Measurements from ENCODE around the gene ZNF418. TPM values are rescaled to one million over a fixed set of nuclear protein-coding genes. Genes with fewer than 3 reads are reported as not detected.
"Not testable (repeated sequence)": the region's sequence is repeated elsewhere in the genome, so short reads cannot be mapped to it uniquely, and the experiment has no call there.

The ZNF418 gene
- polyA plus RNA-seq, 1 donor: 32.8 TPM

GRCh38 chr19:57890706-57891105 is 44.5 kb downstream of the ZNF418 start:
- DNase-seq: not testable (repeated sequence)

- DNase-seq: peak; percentile 87
These were observed 46.5 kb downstream of the ZNF418 start, which contains the start of gene ZNF814 for GRCh38 chr19:57888560-57889231. Gene ZNF814, minus strand, starts transcription at chr19:57889037. Its CDS starts 235 bp downstream, at chr19:57888802.

DNA sequence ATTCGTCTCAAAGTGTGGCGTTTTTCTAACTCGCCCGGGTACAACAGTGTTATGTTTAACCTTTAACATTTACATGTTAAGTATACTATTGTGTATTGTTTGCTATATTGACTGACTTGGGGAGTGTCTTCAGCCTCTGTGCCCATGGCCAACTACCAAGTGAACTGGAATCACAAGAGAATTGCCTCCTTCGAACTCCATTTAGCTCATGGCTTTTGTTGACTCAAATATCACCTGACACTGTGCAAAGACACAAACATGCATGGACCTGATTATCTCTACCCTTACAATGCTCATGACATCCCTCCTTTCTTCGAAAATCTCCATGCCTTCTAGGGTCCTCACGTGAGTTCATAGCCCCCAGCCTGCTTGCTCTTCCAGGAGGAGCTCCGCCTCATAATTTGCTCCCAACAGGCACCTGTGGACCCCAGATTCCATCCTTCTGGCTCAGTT is 47.1 kb downstream of the ZNF418 start:
- peak; percentile 14 for DNase-seq

- DNase-seq: peak; percentile 53
These were observed 47.8 kb downstream of the ZNF418 start for GRCh38 chr19:57887195-57887941.

DNA sequence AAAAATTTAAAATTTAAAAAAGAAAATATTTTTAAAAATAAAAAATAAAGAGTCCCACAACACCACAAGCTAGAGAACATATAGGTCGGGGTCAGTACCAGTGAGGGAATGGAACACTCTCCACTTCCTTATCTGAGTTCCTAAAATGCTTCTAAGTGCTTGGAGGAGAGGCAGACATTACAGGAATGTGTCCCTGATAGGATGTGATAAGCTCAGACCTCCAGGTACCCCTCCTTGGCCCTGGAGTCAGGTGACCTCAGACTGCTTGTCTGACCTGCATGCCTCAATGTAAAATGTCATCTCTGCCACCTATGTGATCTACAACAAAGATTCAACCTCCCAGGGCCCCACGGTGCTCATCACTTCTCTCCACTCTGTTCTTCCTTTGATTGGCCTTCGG is 49.2 kb downstream of the ZNF418 start:
- no peak for DNase-seq

DNA sequence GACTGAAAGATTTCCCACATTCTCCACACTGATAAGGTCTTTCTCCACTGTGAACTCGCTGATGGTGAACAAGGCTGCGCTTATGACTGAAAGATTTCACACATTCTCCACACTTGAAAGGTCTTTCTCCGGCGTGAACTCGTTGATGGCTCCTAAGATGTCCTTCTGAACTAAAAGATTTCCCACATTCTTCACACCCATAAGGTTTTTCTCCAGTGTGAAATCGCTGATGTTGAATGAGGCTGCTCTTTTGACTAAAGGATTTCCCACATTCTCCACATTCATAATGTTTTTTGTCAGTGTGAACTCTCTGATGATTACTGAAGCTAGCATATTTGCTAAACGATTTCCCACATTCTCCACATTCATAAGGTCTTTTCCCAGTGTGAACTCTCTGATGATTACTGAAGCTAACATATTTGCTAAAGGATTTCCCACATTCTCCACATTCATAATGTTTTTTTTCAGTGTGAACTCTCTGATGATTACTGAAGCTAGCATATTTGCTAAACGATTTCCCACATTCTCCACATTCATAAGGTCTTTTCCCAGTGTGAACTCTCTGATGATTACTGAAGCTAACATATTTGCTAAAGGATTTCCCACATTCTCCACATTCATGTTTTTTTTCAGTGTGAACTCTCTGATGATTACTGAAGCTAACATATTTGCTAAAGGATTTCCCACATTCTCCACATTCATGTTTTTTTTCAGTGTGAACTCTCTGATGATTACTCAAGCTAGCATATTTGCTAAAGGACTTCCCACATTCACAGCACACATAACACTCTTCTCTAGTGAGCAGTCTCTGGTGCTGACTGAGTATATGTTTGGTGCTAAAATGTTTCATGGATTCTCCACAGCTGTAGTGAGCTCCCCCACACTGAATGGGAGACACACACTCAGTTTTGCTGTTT is 61.1 kb downstream of the ZNF418 start:
- DNase-seq: not testable (repeated sequence)

- no peak for DNase-seq
These were observed 62.8 kb downstream of the ZNF418 start for GRCh38 chr19:57872450-57872849.

Other genes starting within 250 kb of the ZNF418 start
- 42.4 TPM for gene ZNF154, start 226.2 kb downstream of the ZNF418 start, polyA plus RNA-seq (ENCODE audit: insufficient read length)
- gene ZNF671, start 207.8 kb downstream of the ZNF418 start, polyA plus RNA-seq (ENCODE audit: insufficient read length): 24.4 TPM
- 46.8 TPM for gene ZNF776, start 188.6 kb downstream of the ZNF418 start, polyA plus RNA-seq (ENCODE audit: insufficient read length)
- gene ZNF586, start 165.7 kb downstream of the ZNF418 start, polyA plus RNA-seq (ENCODE audit: insufficient read length): 33.8 TPM
- 29.7 TPM for gene ZNF552, start 120.5 kb downstream of the ZNF418 start, polyA plus RNA-seq (ENCODE audit: insufficient read length)
- gene ZNF587B, start 105.1 kb downstream of the ZNF418 start, polyA plus RNA-seq (ENCODE audit: insufficient read length): 24.9 TPM
- 54.5 TPM for gene ZNF587, start 85.5 kb downstream of the ZNF418 start, polyA plus RNA-seq (ENCODE audit: insufficient read length)
- gene ZNF814, start 46.4 kb downstream of the ZNF418 start, polyA plus RNA-seq (ENCODE audit: insufficient read length): 88.9 TPM
- 43.8 TPM for gene ZNF417, start 18.8 kb downstream of the ZNF418 start, polyA plus RNA-seq (ENCODE audit: insufficient read length)
- gene ZNF256, start 12.3 kb upstream of the ZNF418 start, polyA plus RNA-seq (ENCODE audit: insufficient read length): 12.1 TPM
- gene C19orf18, start 39.1 kb upstream of the ZNF418 start, polyA plus RNA-seq (ENCODE audit: insufficient read length): 3.8 TPM
- 37.0 TPM for gene ZNF606, start 67.4 kb upstream of the ZNF418 start, polyA plus RNA-seq (ENCODE audit: insufficient read length)
- 4.0 TPM for gene ZSCAN1, start 98.6 kb upstream of the ZNF418 start, polyA plus RNA-seq (ENCODE audit: insufficient read length)
- 32.5 TPM for gene ZNF135, start 123.9 kb upstream of the ZNF418 start, polyA plus RNA-seq (ENCODE audit: insufficient read length)
- 94.4 TPM for gene ZSCAN18, start 162.8 kb upstream of the ZNF418 start, polyA plus RNA-seq (ENCODE audit: insufficient read length)
- 26.2 TPM for gene ZNF329, start 215.4 kb upstream of the ZNF418 start, polyA plus RNA-seq (ENCODE audit: insufficient read length)
- gene ZNF274, start 247.7 kb upstream of the ZNF418 start, polyA plus RNA-seq (ENCODE audit: insufficient read length): 22.8 TPM

All from left kidney (tissue), 2 donors.